ENCODE results near the gene RUNDC3A.

DNA sequence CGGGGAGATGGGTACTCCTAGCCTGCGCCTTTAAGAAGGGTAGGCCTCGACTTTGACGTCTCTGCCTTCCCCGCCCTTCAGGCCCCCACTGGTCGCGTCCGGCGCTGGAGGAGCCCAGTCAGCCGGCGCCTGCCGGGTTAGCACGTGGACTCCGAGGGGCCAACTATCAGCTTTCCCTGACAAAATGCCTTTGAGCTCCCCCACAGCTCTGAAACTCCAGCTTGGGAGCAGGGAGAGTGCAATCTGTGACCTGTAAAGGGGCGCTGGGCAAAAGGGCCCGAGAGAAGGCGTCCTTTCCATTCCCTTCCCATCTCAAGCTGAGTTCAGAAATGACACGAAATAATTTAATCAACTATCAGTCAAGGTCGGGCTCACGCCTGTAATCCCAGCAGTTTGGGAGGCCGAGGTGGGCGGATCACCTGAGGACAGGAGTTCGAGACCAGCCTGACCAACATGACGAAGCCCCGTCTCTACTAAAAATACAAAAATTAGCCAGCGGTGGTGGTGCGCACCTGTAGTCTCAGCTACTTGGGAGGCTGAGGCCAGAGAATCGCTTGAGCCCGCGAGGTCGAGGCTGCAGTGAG lies 18.6 kb downstream of the RUNDC3A start:
- TF ChIP-seq RBBP5 (IDR thresholded peaks at IDR 0.05; ENCODE audit: borderline replicate concordance, low read depth, low read length) (no peak), RFX5 (IDR thresholded peaks at IDR 0.05; ENCODE audit: borderline replicate concordance, low read depth, low read length) (no peak), SP2 (IDR thresholded peaks at IDR 0.05; ENCODE audit: low read length) (no peak), POLR2AphosphoS5 (IDR thresholded peaks at IDR 0.05; ENCODE audit: low read depth, low read length) (no peak)
